Islet precursor cell (in vitro differentiated cells): Measurements from ENCODE around the gene TNFAIP3.
"Not testable (repeated sequence)": the region's sequence is repeated elsewhere in the genome, so short reads cannot be mapped to it uniquely, and the experiment has no call there.

Experiments
- DNase-seq: peaks from one replicate; pipeline ENCODE4 v3.0.0-alpha.2; 2018

TNFAIP3 gene

DNA sequence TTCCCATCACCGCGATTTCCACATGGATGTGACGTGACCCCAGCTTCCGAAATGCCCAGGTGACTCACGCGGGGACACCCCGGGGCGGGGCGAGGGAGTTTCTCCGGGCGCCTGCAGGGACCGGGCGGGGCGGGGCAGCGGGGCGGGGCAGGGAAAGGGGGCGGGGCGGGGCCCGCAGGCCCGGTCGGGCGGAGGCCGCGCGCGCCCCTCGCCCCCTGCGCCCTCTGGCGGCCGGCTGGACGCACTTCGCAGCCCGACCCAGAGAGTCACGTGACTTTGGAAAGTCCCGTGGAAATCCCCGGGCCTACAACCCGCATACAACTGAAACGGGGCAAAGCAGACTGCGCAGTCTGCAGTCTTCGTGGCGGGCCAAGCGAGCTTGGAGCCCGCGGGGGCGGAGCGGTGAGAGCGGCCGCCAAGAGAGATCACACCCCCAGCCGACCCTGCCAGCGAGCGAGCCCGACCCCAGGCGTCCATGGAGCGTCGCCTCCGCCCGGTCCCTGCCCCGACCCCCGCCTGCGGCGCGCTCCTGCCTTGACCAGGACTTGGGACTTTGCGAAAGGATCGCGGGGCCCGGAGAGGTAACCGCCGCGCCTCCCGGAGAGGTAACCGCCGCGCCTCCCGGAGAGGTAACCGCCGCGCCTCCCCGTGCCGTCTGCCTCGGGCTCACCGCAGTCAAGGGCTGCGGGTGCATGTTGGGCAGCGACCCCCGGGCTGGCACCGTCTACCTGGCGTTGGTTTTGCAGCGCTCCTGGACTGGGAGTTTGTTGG lies at the start of gene TNFAIP3:
TSS of gene TNFAIP3 (plus strand) at position 346 of the 771 bp plus-strand sequence. CDS start 3,969 bp downstream, outside the sequence.
- DNase-seq, result peak; percentile 95

GRCh38 chr6:137818440-137818839 lies 48.6 kb upstream of the TNFAIP3 start:
- no peak for DNase-seq

GRCh38 chr6:137819740-137820139 lies 47.3 kb upstream of the TNFAIP3 start:
- no peak for DNase-seq

DNA sequence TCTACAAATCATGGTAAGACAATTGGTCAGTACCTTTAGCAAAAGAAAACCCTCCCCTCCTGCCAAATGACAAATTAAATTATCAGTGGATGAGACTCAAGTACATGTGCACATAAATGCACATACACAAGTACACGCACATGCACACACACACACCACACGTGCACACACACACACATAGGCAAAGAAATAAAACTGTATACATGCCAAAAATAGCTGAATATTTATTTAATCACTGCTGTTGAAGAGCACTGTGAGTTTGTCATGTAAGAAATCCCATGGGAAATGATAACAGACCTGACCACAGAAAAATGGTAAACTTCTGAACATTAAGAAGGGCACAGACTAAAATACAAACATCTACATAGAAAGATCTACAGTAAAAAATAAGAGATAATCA lies 46.6 kb upstream of the TNFAIP3 start:
- DNase-seq, result no peak

DNA sequence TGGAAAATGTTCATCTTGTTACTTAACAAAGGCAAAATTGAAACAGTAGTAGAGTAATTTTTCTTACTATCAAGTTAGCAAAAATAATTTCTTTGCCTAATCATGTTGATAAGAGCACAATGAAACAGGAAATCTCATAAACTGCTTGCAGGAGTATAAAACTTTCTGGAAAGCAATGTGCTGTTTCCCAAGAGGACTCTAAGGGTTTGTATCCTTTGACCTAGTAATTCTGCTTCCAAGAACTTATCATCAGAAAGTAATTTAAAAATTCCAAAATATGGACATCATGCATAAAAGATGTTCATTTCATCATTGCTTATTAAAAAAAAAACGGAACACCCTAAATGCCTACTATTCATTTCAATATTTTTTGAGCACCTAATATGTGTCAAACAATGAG lies 46.1 kb upstream of the TNFAIP3 start:
- no peak for DNase-seq

DNA sequence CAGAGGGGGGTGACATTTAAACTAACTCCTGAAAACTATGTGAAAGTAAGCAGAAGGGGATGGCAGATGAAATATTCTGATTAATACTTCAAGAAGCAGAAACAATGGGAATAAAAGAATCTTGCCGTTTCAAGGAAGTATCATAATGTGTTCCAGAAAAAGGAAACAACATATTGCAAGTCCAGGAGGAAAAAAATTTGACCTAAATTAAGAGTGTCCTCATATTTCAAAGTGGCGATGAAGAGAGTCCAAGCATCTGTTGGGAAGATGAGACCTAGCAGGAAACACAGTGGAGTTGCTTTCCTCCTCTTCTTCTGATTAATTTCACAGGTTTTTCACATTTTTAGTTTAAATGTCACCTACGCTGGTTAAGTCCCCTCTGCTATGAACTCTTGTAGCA lies 45.6 kb upstream of the TNFAIP3 start:
- DNase-seq, result no peak

- DNase-seq, result peak; percentile 94
These were observed 43.1 kb upstream of the TNFAIP3 start for GRCh38 chr6:137823826-137824555.

- DNase-seq, result no peak
These were observed 42.5 kb upstream of the TNFAIP3 start for GRCh38 chr6:137824556-137824879.

DNA sequence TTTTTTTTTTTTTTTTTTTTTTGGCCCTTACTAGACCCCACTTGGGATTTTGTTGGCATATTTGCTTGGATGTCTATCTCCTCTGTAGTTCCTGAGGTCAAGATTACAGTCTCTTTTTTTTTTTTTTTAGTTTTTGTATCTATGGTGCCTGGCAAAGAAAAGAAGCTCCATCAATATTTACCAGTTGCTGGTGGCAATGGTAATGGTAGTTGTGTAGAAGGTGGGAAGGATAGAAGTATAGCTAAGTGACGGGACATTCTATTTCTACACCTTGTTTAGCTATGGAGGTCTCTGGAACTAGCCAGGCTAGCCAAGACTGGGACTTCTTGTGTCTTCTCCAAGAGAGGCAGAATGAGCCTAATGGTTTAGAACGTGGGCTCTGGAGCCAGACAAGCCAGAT lies 42.2 kb upstream of the TNFAIP3 start:
- no peak for DNase-seq

DNA sequence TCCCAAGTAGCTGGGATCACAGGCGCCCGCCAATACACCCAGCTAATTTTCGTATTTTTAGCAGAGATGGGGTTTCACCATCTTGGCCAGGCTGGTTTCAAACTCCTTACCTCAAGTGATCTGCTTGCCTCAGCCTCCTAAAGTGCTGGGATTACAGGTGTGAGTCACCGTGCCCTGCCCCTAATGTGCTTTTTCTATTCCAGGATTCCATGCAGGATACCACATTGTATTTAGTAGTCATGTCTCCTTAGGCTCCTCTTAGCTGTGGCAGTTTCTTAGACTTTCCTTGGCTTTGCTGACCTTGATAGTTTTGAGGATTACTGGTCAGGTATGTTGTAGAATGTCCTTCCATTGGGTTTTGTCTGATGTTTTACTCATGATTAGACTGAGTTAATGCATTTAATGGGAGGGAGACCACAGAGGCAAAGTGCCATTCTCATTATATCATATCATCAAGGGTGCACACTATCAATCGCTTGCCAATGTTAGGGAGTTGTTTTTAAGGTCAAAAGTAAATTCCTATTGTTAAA lies 39.6 kb upstream of the TNFAIP3 start:
- DNase-seq, result no peak

GRCh38 chr6:137827977-137828810 lies 38.9 kb upstream of the TNFAIP3 start:
- DNase-seq, result no peak

DNA sequence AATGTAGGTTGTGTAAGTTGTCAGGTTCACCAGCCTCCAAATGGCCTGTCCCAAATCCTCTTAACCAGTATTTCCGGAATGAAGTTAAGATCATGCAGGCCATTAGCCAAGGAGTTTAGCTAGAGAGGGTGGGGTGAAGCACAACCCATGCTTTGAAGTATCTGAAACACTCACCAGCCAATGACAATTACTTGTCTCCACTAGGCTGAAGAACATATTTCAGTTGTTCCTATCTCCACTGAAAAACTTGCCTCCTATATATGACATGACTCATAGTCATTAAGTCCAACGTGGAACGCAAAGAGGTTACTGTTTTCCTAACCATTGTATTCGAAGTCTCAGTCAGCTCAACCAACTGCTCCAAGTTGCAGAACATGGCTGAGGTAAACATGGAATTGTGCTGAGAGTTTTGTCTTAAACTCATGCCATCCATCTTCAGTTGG lies 37.4 kb upstream of the TNFAIP3 start:
- DNase-seq, result peak; percentile 94

DNA sequence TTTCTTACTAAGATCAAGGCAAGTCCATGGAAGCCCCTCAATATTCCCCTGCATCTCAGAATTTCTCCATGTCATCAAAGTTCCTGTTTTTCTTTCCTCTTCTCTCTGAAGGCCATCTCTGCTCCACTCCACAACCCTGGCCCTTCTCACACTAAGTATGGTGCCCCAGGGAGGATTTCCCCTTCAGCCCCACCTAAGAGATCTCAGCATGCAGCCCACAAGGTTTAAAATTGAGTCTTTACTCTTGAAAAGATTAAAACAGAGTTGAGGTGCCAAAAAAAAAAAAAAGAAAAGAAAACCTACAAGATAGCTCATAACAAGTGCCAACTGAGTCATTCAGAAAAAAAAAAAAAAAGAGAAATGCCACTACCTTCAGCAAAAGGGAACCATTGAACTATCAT lies 36.5 kb upstream of the TNFAIP3 start:
- no peak for DNase-seq

GRCh38 chr6:137832110-137832509 lies 34.9 kb upstream of the TNFAIP3 start:
- peak; percentile 64 for DNase-seq

DNA sequence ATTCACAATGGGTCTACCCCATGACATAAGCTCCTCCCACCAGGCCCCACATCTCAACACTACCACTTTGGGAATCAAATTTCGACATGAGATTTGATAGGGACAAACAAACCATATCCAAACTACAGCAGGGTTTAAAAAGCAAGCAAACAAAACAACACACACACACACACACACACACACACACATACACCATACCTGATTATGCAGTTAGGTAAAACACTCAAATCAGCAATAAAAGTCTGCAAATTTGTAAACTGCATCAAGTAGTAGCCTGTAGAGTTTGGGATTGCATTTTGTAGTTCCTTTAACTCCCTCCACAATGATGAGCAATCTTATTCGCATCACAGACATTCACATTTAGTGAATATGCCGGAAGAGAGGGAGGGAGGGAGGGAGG lies 32.6 kb upstream of the TNFAIP3 start:
- no peak for DNase-seq

DNA sequence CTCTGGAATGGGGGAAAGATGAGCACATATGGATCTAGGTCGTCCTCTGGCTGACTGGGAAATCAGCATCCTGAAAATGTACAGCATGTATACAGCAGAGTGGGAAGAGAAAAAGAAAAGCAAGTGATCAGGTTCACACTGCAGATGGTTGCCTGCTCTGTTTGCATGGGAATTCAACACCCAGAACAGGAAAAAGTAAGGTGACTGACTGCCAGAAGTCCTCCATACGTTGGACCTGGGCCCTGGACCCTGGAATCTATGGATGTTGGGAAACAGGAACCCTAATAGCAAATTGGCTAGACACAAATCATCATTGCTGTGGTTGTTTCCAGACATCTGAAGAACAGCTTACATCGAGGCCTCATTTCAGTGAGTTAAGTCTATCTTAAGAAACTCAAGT lies 30.3 kb upstream of the TNFAIP3 start:
- DNase-seq, result no peak

DNA sequence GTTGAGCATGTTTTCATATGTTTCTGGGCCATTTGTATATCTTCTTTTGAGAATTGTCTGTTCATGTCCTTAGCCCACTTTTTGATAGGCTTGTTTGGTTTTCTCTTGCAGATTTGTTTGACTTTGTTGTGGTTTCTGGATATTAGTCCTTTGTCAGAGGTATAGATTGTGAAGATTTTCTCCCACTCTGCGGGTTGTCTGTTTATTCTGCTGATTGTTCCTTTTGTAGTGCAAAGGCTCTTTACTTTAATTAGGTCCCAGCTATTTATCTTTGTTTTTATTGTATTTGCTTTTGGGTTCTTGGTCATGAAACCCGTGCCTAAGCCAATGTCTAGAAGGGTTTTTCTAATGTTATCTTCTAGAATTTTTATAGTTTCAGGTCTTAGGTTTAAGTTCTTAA lies 29.0 kb upstream of the TNFAIP3 start:
- not testable (repeated sequence) for DNase-seq

DNA sequence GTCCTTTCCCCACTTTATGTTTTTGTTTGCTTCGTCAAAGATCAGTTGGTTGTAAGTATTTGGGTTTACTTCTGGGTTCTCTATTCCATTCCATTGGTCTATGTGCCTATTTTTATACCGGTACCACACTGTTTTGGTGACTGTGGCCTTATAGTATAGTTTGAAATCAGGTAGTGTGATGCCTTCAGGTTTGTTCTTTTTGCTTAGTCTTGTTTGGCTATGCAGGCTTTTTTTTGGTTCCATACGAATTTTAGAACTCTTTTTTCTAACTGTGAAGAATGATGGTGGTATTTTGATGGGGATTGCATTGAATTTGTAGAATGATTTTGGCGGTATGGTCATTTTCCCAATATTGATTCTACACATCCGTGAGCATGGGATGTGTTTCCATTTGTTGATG lies 28.5 kb upstream of the TNFAIP3 start:
- not testable (repeated sequence) for DNase-seq

- no peak for DNase-seq
These were observed 28.0 kb upstream of the TNFAIP3 start for GRCh38 chr6:137839076-137839475.

DNA sequence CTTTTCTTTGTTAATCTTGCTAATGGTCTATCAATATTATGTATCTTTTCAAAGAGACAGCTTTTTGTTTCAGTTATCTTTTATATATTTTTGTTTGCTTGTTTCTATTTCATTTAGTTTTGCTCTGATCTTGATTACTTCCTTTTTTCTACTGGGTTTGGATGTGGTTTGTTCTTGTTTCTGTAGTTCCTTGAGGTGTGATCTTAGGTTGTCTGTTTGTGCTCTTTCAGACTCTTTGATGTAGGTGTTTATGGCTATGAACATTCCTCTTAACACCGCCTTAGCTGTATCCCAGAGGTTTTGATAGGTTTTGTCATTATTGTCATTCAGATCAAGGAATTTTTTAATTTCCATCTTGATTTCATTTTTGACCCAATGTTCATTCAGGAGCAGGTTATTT lies 26.8 kb upstream of the TNFAIP3 start:
- DNase-seq, result no peak

DNA sequence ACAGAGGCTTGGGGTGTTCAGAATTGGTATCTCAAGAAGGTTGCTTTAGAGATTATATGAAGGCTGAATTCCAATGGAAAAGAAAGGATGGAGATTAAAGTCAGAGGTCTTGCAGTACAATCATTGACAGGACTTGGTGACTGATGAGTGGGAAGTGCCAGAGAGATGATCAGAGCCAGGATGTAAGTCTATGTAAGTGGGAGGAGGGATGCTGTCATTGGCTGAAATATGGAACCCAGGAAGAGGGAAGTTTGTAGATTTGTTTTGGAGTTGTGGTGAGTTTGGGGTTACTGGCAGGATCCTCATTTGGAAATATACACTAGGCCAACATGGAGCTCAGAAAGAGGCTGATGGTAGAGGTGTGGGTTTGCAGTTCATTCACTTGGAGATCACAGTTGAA lies 23.8 kb upstream of the TNFAIP3 start:
- no peak for DNase-seq

DNA sequence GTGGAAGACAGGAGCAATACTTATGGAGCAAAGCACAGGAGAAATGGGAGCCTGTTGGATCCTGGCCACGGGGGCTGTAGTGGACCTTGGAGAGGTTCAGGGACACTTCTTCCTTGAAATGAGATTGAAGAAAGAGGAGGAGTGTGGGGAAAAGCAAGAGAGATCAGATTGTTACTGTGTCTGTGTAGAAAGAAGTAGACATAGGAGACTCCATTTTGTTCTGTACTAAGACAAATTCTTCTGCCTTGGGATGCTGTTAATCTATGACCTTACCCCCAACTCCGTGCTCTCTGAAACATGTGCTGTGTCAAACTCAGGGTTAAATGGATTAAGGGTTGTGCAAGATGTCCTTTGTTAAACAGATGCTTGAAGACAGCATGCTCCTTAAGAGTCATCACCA lies 22.7 kb upstream of the TNFAIP3 start:
- DNase-seq, result not testable (repeated sequence)

- not testable (repeated sequence) for DNase-seq
These were observed 22.3 kb upstream of the TNFAIP3 start for GRCh38 chr6:137844773-137845172.
